GM10248 (cell line): ENCODE data around the gene SLC1A4.

ENCODE experiments used
- CTCF ChIA-PET: fragments of 300-600 bp; sonication (Branson Sonifier 250); formaldehyde crosslinking; extraction: SDS; loops from one replicate; lab custom pipeline; 2021; ENCODE audit warnings: antibody characterized with exemption; lab: Yijun Ruan, JAX
- POLR2A ChIA-PET: fragments of 350-650 bp; sonication (Branson Sonifier 250); formaldehyde crosslinking; extraction: SDS; loops from one replicate; lab custom pipeline; 2020; ENCODE audit warnings: antibody characterized with exemption; lab: Yijun Ruan, JAX
- DNase-seq: peaks from one replicate; pipeline ENCODE4 v3.0.0; 2012; ENCODE audit errors: extremely low spot score
- TF ChIP-seq, protein P1 (sequence below): IDR thresholded peaks from 2 replicates; pipeline ENCODE4 v1.5.1; 2012; ENCODE audit warnings: mild to moderate bottlenecking, low read depth; ENCODE audit errors: extremely low read depth, missing control alignments, control extremely low read depth

SLC1A4 gene

GRCh38 chr2:65013776-65014175 lies 24.6 kb downstream of the SLC1A4 start:
- DNase-seq = no peak
- CTCF ChIA-PET = no interaction called here
- POLR2A ChIA-PET = no interaction called here
- TF ChIP-seq, protein P1, sequence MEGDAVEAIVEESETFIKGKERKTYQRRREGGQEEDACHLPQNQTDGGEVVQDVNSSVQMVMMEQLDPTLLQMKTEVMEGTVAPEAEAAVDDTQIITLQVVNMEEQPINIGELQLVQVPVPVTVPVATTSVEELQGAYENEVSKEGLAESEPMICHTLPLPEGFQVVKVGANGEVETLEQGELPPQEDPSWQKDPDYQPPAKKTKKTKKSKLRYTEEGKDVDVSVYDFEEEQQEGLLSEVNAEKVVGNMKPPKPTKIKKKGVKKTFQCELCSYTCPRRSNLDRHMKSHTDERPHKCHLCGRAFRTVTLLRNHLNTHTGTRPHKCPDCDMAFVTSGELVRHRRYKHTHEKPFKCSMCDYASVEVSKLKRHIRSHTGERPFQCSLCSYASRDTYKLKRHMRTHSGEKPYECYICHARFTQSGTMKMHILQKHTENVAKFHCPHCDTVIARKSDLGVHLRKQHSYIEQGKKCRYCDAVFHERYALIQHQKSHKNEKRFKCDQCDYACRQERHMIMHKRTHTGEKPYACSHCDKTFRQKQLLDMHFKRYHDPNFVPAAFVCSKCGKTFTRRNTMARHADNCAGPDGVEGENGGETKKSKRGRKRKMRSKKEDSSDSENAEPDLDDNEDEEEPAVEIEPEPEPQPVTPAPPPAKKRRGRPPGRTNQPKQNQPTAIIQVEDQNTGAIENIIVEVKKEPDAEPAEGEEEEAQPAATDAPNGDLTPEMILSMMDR = no peak

GRCh38 chr2:65015731-65016130 lies 26.5 kb downstream of the SLC1A4 start:
- TF ChIP-seq, protein P1 = no peak
- no peak for DNase-seq
- CTCF ChIA-PET = interaction anchor here (1.0 to 2.9 kb wide), 3 partner anchors 10 to 24 kb away, joined by 3 to 11 read pairs (median 5); no protein-coding TSS in a partner anchor
- POLR2A ChIA-PET = no interaction called here

DNA sequence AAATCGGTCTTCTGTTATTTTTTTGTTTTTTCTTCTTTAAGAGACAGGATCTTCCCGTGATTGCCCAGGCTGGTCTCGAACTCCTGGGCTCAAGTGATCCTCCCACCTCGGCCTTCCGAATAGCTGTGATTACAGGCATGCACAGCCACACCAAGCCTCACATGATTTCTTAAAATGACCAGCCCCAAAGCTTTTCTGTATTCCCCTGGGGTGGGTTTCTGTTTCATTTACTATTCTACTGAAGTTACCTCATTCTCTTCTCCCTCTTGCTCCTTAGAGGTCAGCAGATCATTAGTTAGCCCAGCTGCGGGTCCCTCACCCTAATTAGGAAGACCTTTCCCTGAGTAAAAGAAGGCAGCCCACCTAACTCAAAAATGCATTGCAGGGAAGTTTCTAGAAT lies 27.6 kb downstream of the SLC1A4 start:
- CTCF ChIA-PET = interaction anchor here (0.7 to 2.9 kb wide), 12 partner anchors 9 to 101 kb away, joined by 3 to 11 read pairs (median 4); partner anchors contain the start of gene CEP68
- DNase-seq = peak; percentile 64
- POLR2A ChIA-PET = interaction anchor here (0.9 to 1.1 kb wide), 2 partner anchors 29 to 30 kb away, joined by 3 to 4 read pairs; no protein-coding TSS in a partner anchor
- TF ChIP-seq, protein P1 = no peak

- POLR2A ChIA-PET = interaction anchor here (0.9 to 1.1 kb wide), 2 partner anchors 30 to 31 kb away, joined by 3 to 4 read pairs; no protein-coding TSS in a partner anchor
- CTCF ChIA-PET = interaction anchor here (0.7 to 2.9 kb wide), 12 partner anchors 8 to 101 kb away, joined by 3 to 11 read pairs (median 4); partner anchors contain the start of gene CEP68
- TF ChIP-seq, protein P1 = peak; percentile 55
- peak; percentile 53 for DNase-seq
These were observed 28.1 kb downstream of the SLC1A4 start for GRCh38 chr2:65017335-65017734.

DNA sequence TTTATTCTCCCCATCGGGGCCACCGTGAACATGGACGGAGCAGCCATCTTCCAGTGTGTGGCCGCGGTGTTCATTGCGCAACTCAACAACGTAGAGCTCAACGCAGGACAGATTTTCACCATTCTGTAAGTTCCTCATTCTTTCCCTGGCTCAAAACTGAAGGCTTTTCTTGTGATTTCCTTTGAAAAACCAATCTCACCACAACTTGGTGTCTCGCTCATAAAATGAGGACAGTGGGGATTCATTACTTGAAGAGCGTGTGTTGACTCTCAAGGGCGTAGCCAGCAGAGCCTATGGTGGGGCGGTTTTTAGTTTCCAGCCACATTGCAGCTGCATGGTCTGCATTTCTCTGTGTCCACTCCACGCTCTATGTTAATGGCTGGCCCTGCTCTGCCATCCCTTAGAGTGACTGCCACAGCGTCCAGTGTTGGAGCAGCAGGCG lies 29.0 kb downstream of the SLC1A4 start:
- TF ChIP-seq, protein P1 = no peak
- ChIA-PET POLR2A (no interaction called here), CTCF (interaction anchor here (0.8 to 2.9 kb wide), 7 partner anchors 7 to 100 kb away, joined by 3 to 11 read pairs (median 6); no protein-coding TSS in a partner anchor)
- DNase-seq = no peak

DNA sequence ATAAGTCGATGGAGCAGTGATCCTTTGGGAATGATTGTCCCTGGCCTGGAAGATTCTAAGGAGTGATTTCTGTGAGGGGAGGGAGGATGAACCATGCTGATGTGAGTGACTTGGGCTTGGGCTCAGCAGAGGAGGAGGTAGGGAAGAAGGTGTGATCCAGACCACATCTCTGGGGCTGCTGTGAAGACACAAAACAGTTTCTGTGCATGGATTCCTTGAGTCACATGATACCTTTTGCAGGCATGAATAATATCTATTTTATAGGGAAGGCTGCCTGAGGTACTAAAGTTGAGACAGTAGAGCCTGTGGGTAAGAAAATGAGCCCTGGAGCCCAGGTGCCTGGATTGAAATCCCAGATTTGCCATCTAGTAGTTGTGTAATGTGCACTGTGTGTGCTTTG lies 29.8 kb downstream of the SLC1A4 start:
- CTCF ChIA-PET = interaction anchor here (0.8 to 2.1 kb wide), 5 partner anchors 9 to 81 kb away, joined by 3 to 8 read pairs (median 4); no protein-coding TSS in a partner anchor
- TF ChIP-seq, protein P1 = no peak
- no peak for DNase-seq
- POLR2A ChIA-PET = no interaction called here
